ENCODE results near the gene PRR35.
"Not testable (repeated sequence)": the region's sequence is repeated elsewhere in the genome, so short reads cannot be mapped to it uniquely, and the experiment has no call there.

PRR35 gene

GRCh38 chr16:595942-596735, 35.9 kb downstream of the PRR35 start:
- no peak for DNase-seq (ENCODE audit: low spot score)

- no peak for DNase-seq (ENCODE audit: low spot score)
Measured at GRCh38 chr16:596736-597060, 36.5 kb downstream of the PRR35 start.

GRCh38 chr16:597655-598054, 37.5 kb downstream of the PRR35 start:
- DNase-seq (ENCODE audit: low spot score), result not testable (repeated sequence)

- DNase-seq (ENCODE audit: low spot score), result no peak
Measured at GRCh38 chr16:598823-599739, 38.9 kb downstream of the PRR35 start.

- DNase-seq (ENCODE audit: low spot score), result no peak
Measured at GRCh38 chr16:600781-601180, 40.6 kb downstream of the PRR35 start.

GRCh38 chr16:603933-604332, 43.7 kb downstream of the PRR35 start:
- no peak for DNase-seq (ENCODE audit: low spot score)

- no peak for DNase-seq (ENCODE audit: low spot score)
Measured at GRCh38 chr16:606656-607307, 46.6 kb downstream of the PRR35 start.

GRCh38 chr16:608019-608418, 47.8 kb downstream of the PRR35 start:
- no peak for DNase-seq (ENCODE audit: low spot score)

GRCh38 chr16:609316-609715, 49.1 kb downstream of the PRR35 start:
- no peak for DNase-seq (ENCODE audit: low spot score)

- no peak for DNase-seq (ENCODE audit: low spot score)
Measured at GRCh38 chr16:609984-610383, 49.8 kb downstream of the PRR35 start.

GRCh38 chr16:610513-611381, 50.6 kb downstream of the PRR35 start:
- no peak for DNase-seq (ENCODE audit: low spot score)

- DNase-seq (ENCODE audit: low spot score), result no peak
Measured at GRCh38 chr16:615122-615521, 54.9 kb downstream of the PRR35 start.
